ENCODE data around the gene CASK.
"Not testable (repeated sequence)": the region's sequence is repeated elsewhere in the genome, so short reads cannot be mapped to it uniquely, and the experiment has no call there.

- not testable (repeated sequence) for TF ChIP-seq CTCF, POLR2AphosphoS5 (IDR thresholded peaks at IDR 0.05)
These were observed 317.3 kb downstream of the CASK start for GRCh38 chrX:41606057-41606456.

Measured in prostate gland (tissue), 2 donors.